Measurements from ENCODE around the gene TIMM17B.

TIMM17B gene

GRCh38 chrX:48918643-48919340, 21.2 kb upstream of the TIMM17B start, which contains the start of gene PIM2:
Gene PIM2, minus strand, starts transcription at chrX:48919024. Its CDS starts 190 bp downstream, at chrX:48918834.
- peak in 1 of 2 experiments; percentile 35 for DNase-seq (ENCODE audit: low read depth in 2 of 2)

GRCh38 chrX:48918301-48918642, 20.7 kb upstream of the TIMM17B start:
- no peak for DNase-seq (ENCODE audit: low read depth in 2 of 2)

- DNase-seq (ENCODE audit: low read depth in 2 of 2): peak; percentile 68 to 70
These were observed 19.8 kb upstream of the TIMM17B start for GRCh38 chrX:48917139-48918001.

- no peak for DNase-seq (ENCODE audit: low read depth in 2 of 2)
These were observed 17.3 kb upstream of the TIMM17B start for GRCh38 chrX:48914593-48915493.

- DNase-seq (ENCODE audit: low read depth in 2 of 2): no peak
These were observed 16.2 kb upstream of the TIMM17B start for GRCh38 chrX:48913605-48914366.

GRCh38 chrX:48911412-48912182, 14.0 kb upstream of the TIMM17B start, which contains the start of gene SLC35A2:
Gene SLC35A2, minus strand, starts transcription at chrX:48911646. Its CDS starts 10 bp downstream, at chrX:48911636.
- no peak for DNase-seq (ENCODE audit: low read depth in 2 of 2)

GRCh38 chrX:48910926-48911411, 13.4 kb upstream of the TIMM17B start:
- no peak for DNase-seq (ENCODE audit: low read depth in 2 of 2)

- DNase-seq (ENCODE audit: low read depth in 2 of 2): no peak
These were observed 12.2 kb upstream of the TIMM17B start for GRCh38 chrX:48909703-48910294.

- DNase-seq (ENCODE audit: low read depth in 2 of 2): no peak
These were observed 11.0 kb upstream of the TIMM17B start for GRCh38 chrX:48908600-48908999.

GRCh38 chrX:48905090-48905790, 7.7 kb upstream of the TIMM17B start:
- DNase-seq (ENCODE audit: low read depth in 2 of 2): no peak

- no peak for DNase-seq (ENCODE audit: low read depth in 2 of 2)
These were observed 7.1 kb upstream of the TIMM17B start for GRCh38 chrX:48904626-48905025.

GRCh38 chrX:48904180-48904579, 6.6 kb upstream of the TIMM17B start:
- DNase-seq (ENCODE audit: low read depth in 2 of 2): no peak

- no peak for DNase-seq (ENCODE audit: low read depth in 2 of 2)
These were observed 5.7 kb upstream of the TIMM17B start for GRCh38 chrX:48903290-48903689.

- DNase-seq (ENCODE audit: low read depth in 2 of 2): no peak
These were observed 5.2 kb upstream of the TIMM17B start for GRCh38 chrX:48902776-48903175.

- DNase-seq (ENCODE audit: low read depth in 2 of 2): no peak
These were observed 4.6 kb upstream of the TIMM17B start for GRCh38 chrX:48902135-48902534.

- DNase-seq (ENCODE audit: low read depth in 2 of 2): no peak
These were observed 3.5 kb upstream of the TIMM17B start for GRCh38 chrX:48901069-48901468.

GRCh38 chrX:48899078-48899410, 1.5 kb upstream of the TIMM17B start:
- DNase-seq (ENCODE audit: low read depth in 2 of 2): no peak

GRCh38 chrX:48897157-48897624, 377 bp downstream of the TIMM17B start:
- no peak for DNase-seq (ENCODE audit: low read depth in 2 of 2)

- no peak for DNase-seq (ENCODE audit: low read depth in 2 of 2)
These were observed 957 bp downstream of the TIMM17B start for GRCh38 chrX:48896611-48897011.
